Measurements from ENCODE around the gene SIGLEC15.
"Not testable (repeated sequence)": the region's sequence is repeated elsewhere in the genome, so short reads cannot be mapped to it uniquely, and the experiment has no call there.

The SIGLEC15 gene

GRCh38 chr18:45788861-45789260, 36.6 kb upstream of the SIGLEC15 start:
- Histone ChIP-seq H3K9ac (no peak overlapping the region), H3K27me3 (no peaks in the 10 kb centered on the region), H3K4me3 (no peak overlapping the region), H3K27ac (no peak overlapping the region), H3K4me2 (no peak overlapping the region), H4K20me1 (no peaks in the 10 kb centered on the region), H3K4me1 (peaks cover 9% of the 10 kb centered on the region), H3K9me3 (peaks cover 14% of the 10 kb centered on the region; the same call in 1 of the 2 replicates), H3K36me3 (no peaks in the 10 kb centered on the region)
- no peak for TF ChIP-seq Cebpa-rat (IDR thresholded peaks at IDR 0.05)

GRCh38 chr18:45792506-45793263, 32.8 kb upstream of the SIGLEC15 start:
- Histone ChIP-seq H3K4me2 (no peak overlapping the region), H3K27ac (no peak overlapping the region)

GRCh38 chr18:45793264-45793965, 32.1 kb upstream of the SIGLEC15 start:
- H3K4me2 ChIP-seq: no peak overlapping the region
- no peak overlapping the region for H3K9ac ChIP-seq
- TF ChIP-seq Cebpa-rat (IDR thresholded peaks at IDR 0.05): no peak
- H3K9me3 ChIP-seq: 0 out of 2 replicates have a peak, but pooled peaks cover under 1% of the 10 kb centered on the region
- no peaks in the 10 kb centered on the region for H3K27me3 ChIP-seq
- H3K27ac ChIP-seq: no peak overlapping the region
- no peaks in the 10 kb centered on the region for H3K4me1 ChIP-seq
- H3K36me3 ChIP-seq: no peaks in the 10 kb centered on the region
- no peak overlapping the region for H3K4me3 ChIP-seq
- H4K20me1 ChIP-seq: no peaks in the 10 kb centered on the region

More at GRCh38 chr18:45792506-45793263, 32.8 kb upstream of the SIGLEC15 start:
- Histone ChIP-seq H3K4me1 (no peaks in the 10 kb centered on the region), H3K36me3 (no peaks in the 10 kb centered on the region), H3K27me3 (no peaks in the 10 kb centered on the region), H4K20me1 (no peaks in the 10 kb centered on the region), H3K9me3 (0 out of 2 replicates have a peak, but pooled peaks cover 4% of the 10 kb centered on the region), H3K9ac (no peak overlapping the region), H3K4me3 (no peak overlapping the region)
- no peak for TF ChIP-seq Cebpa-rat (IDR thresholded peaks at IDR 0.05)

- Histone ChIP-seq H3K4me2 (peak overlapping the region; percentile 36), H3K4me1 (peaks cover 12% of the 10 kb centered on the region), H3K4me3 (no peak overlapping the region), H3K9me3 (peaks cover 65% of the 10 kb centered on the region), H3K9ac (no peak overlapping the region), H3K36me3 (no peaks in the 10 kb centered on the region), H3K27ac (peak overlapping the region; percentile 15; the same call in 1 of the 2 replicates), H3K27me3 (no peaks in the 10 kb centered on the region), H4K20me1 (no peaks in the 10 kb centered on the region)
- TF ChIP-seq Cebpa-rat (IDR thresholded peaks at IDR 0.05): no peak
Observed at GRCh38 chr18:45801416-45802004, 24.0 kb upstream of the SIGLEC15 start.

- H3K27me3 ChIP-seq: no peaks in the 10 kb centered on the region
- H3K4me3 ChIP-seq: no peak overlapping the region
- H3K27ac ChIP-seq: no peak overlapping the region
- H3K9ac ChIP-seq: no peak overlapping the region
- H3K4me1 ChIP-seq: peaks cover 23% of the 10 kb centered on the region
- H3K36me3 ChIP-seq: no peaks in the 10 kb centered on the region
- no peak overlapping the region for H3K4me2 ChIP-seq
- no peak for TF ChIP-seq Cebpa-rat (IDR thresholded peaks at IDR 0.05)
- no peaks in the 10 kb centered on the region for H4K20me1 ChIP-seq
- peaks cover 72% of the 10 kb centered on the region for H3K9me3 ChIP-seq
Observed at GRCh38 chr18:45802814-45803492, 22.5 kb upstream of the SIGLEC15 start.

GRCh38 chr18:45805551-45805950, 19.9 kb upstream of the SIGLEC15 start:
- Histone ChIP-seq H3K36me3 (no peaks in the 10 kb centered on the region), H3K4me2 (no peak overlapping the region), H3K4me1 (peaks cover 23% of the 10 kb centered on the region), H3K27ac (no peak overlapping the region), H4K20me1 (no peaks in the 10 kb centered on the region), H3K4me3 (no peak overlapping the region), H3K27me3 (no peaks in the 10 kb centered on the region), H3K9me3 (peaks cover 68% of the 10 kb centered on the region), H3K9ac (no peak overlapping the region)
- no peak for TF ChIP-seq Cebpa-rat (IDR thresholded peaks at IDR 0.05)

GRCh38 chr18:45806226-45806625, 19.2 kb upstream of the SIGLEC15 start:
- Histone ChIP-seq H3K4me2 (peak overlapping the region; percentile 13; the same call in 1 of the 2 replicates), H3K9ac (no peak overlapping the region), H4K20me1 (no peaks in the 10 kb centered on the region), H3K27me3 (no peaks in the 10 kb centered on the region), H3K4me3 (no peak overlapping the region), H3K4me1 (peaks cover 22% of the 10 kb centered on the region), H3K27ac (0 out of 2 replicates have a peak overlapping the region, but pooled peaks have one; percentile 23), H3K36me3 (no peaks in the 10 kb centered on the region), H3K9me3 (peaks cover 61% of the 10 kb centered on the region)
- TF ChIP-seq Cebpa-rat (IDR thresholded peaks at IDR 0.05): no peak

GRCh38 chr18:45807144-45807543, 18.3 kb upstream of the SIGLEC15 start:
- H4K20me1 ChIP-seq, H3K9ac ChIP-seq, H3K27me3 ChIP-seq, H3K36me3 ChIP-seq, H3K4me3 ChIP-seq: not testable (repeated sequence)
- Histone ChIP-seq H3K4me1 (peaks cover 13% of the 10 kb centered on the region), H3K27ac (0 out of 2 replicates have a peak overlapping the region, but pooled peaks have one; percentile 23), H3K4me2 (peak overlapping the region; percentile 13), H3K9me3 (peaks cover 52% of the 10 kb centered on the region)

- H4K20me1 ChIP-seq, H3K4me1 ChIP-seq, H3K9ac ChIP-seq, H3K4me2 ChIP-seq, H3K36me3 ChIP-seq, H3K4me3 ChIP-seq, H3K27ac ChIP-seq, H3K9me3 ChIP-seq, H3K27me3 ChIP-seq: not testable (repeated sequence)
Observed at GRCh38 chr18:45814733-45815132, 10.7 kb upstream of the SIGLEC15 start.

Data from BLaER1 (cell line).